GM21390 (cell line): ENCODE data around the gene SEMA4A.
A peak's percentile ranks its signal among the peaks of the same experiment; 100 is the strongest.
"Not testable (repeated sequence)": the region's sequence is repeated elsewhere in the genome, so short reads cannot be mapped to it uniquely, and the experiment has no call there.

Source experiments
- ATAC-seq: cut with Tn5 transposase; IDR thresholded peaks from one replicate; pipeline ENCODE4 v1.9.1; 2021; ENCODE audit not compliant: unreplicated experiment

SEMA4A gene

GRCh38 chr1:156190265-156190664, 36.9 kb downstream of the SEMA4A start:
- not testable (repeated sequence) for ATAC-seq

- no peak for ATAC-seq
Observed at GRCh38 chr1:156191292-156191964, 38.0 kb downstream of the SEMA4A start.

GRCh38 chr1:156193208-156193487, 39.8 kb downstream of the SEMA4A start:
- no peak for ATAC-seq

DNA sequence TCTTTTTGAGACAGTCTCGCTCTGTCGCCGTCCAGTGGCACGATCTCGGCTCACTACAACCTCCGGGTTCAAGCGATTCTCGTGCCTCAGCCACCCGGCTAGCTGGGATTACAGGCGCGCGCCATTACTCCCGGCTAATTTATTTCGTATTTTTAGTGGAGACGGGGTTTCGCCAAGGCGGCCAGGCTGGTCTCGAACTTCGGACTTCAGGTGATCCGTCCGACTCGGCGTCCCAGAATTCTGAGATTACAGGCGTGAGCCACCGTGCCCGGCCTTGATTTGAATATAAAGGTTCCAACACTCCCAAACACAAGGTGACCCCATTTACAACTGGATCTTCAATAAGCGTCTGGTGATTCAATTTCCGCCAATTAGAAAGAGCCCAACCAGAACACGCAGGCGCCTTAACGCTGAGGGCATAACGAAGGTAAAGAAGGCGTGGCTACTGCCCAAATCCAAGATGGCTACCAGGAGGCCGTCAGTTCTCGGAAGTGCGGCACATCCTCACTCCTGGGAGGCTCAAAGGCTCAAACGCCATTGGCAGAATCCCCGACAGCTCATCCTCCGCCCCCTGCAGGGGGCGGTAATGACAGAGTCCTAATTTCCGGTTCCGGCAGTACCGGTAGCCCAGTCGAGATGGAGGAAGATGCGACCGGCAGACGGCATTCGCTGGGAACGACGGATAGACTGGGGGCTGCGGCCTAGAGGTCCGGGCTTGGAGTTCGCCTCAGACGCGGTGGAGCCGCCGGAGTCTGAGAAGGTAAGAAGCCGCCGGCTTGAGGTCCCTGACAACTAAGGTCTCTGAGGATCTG, 40.3 kb downstream of the SEMA4A start, which contains the start of gene SLC25A44:
Gene SLC25A44, plus strand, starts transcription at position 617 of the 812 bp plus-strand sequence. CDS start 5,744 bp downstream, outside the sequence.
- peak; percentile 90 for ATAC-seq

GRCh38 chr1:156194300-156194652, 40.9 kb downstream of the SEMA4A start:
- no peak for ATAC-seq

DNA sequence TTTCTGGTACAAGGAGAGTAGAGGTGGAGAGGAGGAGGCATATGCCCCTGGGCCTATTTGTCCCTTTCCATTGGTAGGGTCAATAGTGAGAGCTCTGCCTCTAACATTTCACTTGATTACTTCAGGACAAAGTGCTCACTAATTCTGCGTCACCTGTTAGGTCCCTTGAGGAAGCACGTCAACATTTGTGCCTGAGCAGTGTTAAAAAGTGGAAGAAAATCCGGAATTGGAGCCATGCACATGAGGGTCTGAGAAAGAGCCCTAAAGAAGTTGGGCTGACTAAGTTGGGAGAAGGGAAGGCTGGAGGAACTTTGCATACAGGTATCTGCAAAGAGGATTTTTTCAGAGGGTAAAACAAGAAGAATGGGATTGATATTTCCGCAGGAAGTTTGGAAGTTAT, 42.5 kb downstream of the SEMA4A start:
- ATAC-seq: no peak

DNA sequence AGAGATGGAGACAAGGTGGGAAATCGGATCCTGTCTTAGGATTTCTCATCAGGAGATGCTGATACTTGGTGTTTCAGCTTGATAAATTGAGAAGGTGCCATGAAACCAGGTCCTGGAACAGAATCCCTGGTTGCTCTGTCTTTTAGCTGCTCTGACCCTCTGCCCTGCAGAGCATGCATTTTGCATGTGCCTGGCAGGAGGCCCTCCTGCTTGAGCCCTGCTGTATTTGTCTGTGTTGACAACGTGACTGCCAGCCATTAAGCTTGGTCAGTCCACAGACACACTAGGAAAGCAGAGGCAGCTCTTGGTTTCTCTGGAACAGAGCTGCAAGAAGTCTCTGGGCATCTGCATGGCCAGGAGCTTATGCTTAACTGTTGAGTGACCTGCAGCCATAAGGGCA, 43.1 kb downstream of the SEMA4A start:
- no peak for ATAC-seq

GRCh38 chr1:156198831-156199349, 45.5 kb downstream of the SEMA4A start:
- no peak for ATAC-seq

- ATAC-seq: no peak
Observed at GRCh38 chr1:156200044-156200443, 46.7 kb downstream of the SEMA4A start.

GRCh38 chr1:156203331-156203730, 49.9 kb downstream of the SEMA4A start:
- no peak for ATAC-seq

- no peak for ATAC-seq
Observed at GRCh38 chr1:156204686-156205085, 51.3 kb downstream of the SEMA4A start.

GRCh38 chr1:156211243-156211642, 57.9 kb downstream of the SEMA4A start:
- ATAC-seq: no peak

- ATAC-seq: no peak
Observed at GRCh38 chr1:156212130-156212529, 58.7 kb downstream of the SEMA4A start.

GRCh38 chr1:156212833-156213643, 59.7 kb downstream of the SEMA4A start, which contains the start of gene PMF1:
TSS of gene PMF1 (plus strand) at chr1:156213007. CDS start at chr1:156213016, 9 bp downstream.
- peak; percentile 85 for ATAC-seq

- no peak for ATAC-seq
Observed at GRCh38 chr1:156213644-156213966, 60.2 kb downstream of the SEMA4A start.

- no peak for ATAC-seq
Observed at GRCh38 chr1:156214024-156214748, 60.8 kb downstream of the SEMA4A start.

DNA sequence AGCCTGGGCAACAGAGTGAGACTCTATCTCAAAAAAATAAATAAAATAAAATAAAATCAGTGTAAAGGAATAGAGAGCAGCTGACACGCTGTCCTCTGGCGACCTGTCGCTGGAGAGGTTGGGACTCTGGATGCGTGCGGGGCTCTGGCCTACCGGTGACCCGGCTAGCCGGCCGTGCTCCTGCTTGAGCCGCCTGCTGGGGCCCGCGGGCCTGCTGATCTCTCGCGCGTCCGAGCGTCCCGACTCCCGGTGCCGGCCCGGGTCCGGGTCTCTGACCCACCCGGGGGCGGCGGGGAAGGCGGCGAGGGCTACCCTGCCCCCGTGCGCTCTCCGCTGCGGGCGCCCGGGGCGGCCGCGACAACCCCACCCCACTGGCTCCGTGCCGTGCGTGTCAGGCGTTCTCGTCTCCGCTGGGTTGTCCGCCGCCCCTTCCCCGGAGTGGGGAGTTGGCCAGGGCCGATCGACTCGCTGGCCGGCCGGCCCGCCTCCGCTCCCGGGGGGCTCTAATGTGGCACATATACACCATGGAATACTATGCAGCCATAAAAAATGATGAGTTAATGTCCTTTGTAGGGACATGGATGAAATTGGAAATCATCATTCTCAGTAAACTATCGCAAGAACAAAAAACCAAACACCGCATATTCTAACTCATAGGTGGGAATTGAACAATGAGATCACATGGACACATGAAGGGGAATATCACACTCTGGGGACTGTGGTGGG, 63.1 kb downstream of the SEMA4A start:
- not testable (repeated sequence) for ATAC-seq

DNA sequence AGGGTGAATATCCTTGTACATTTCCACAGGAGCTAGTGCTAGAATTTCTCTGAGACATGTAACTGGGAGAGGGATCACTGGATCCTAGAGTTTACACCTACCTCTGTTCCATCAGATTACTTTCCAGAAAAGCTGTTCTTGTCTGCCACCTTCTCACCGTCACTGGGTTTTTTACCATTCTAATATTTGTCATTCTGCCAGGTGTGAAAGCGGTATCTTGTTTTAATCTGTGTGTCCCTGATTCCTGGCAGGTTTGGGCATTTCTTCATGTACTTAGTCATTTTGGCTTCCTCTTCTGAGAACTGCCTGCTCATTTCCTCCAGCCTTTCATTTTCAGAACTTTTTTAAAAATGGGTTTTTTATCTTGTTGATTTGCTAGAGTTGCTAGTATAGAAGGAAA, 64.5 kb downstream of the SEMA4A start:
- ATAC-seq: no peak

GRCh38 chr1:156220226-156220625, 66.8 kb downstream of the SEMA4A start:
- ATAC-seq: no peak

DNA sequence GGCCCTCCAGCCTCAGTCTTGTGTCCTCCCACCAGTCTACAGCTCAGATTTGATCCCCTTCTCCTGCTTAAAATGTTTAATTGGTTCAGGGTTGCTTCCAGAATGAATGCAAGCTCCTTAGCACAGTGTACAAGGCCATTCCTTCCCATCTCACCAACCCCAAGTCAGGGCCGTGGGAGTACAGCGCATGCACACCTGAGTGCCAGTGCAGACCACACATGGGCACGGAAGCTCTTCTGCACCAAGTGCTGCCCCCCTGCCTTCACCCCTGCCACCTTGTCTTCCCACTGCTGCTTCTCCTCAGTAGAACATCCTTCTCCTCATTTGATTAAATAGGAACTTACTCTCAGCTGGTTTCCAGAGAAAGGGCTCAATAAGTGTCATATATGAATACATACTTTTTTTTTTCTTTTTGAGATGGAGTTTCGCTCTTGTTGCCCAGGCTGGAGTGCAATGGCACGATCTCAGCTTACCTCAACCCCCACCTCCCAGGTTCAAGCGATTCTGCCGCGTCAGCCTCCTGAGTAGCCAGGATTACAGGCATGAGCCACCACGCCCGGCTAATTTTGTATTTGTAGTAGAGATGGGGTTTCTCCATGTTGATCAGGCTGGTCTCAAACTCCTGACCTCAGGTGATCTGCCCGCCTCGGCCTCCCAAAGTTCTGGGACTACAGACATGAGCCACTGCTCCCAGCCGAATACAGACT, 68.8 kb downstream of the SEMA4A start:
- ATAC-seq: no peak
